ENCODE data around the gene CRTC2.

DNA sequence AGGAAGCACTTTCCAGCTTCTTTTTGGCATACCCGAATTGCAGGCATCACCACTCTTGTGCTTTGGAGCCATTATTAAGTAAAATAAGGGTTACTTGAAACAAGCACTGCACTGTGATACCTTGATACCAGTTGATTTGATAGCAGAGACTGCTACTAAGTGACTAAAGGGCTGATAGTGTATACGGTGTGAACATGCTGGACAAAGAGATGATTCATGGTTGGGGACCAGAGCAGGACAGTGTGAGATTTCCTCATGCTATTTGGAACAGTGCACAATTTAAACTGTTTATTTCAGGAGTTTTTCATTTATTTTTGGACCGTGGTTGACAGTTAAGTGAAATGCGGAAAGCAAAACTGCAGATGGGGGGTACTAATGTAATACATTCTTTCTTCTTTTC, 42.0 kb upstream of the CRTC2 start:
- TF ChIP-seq, protein P1, sequence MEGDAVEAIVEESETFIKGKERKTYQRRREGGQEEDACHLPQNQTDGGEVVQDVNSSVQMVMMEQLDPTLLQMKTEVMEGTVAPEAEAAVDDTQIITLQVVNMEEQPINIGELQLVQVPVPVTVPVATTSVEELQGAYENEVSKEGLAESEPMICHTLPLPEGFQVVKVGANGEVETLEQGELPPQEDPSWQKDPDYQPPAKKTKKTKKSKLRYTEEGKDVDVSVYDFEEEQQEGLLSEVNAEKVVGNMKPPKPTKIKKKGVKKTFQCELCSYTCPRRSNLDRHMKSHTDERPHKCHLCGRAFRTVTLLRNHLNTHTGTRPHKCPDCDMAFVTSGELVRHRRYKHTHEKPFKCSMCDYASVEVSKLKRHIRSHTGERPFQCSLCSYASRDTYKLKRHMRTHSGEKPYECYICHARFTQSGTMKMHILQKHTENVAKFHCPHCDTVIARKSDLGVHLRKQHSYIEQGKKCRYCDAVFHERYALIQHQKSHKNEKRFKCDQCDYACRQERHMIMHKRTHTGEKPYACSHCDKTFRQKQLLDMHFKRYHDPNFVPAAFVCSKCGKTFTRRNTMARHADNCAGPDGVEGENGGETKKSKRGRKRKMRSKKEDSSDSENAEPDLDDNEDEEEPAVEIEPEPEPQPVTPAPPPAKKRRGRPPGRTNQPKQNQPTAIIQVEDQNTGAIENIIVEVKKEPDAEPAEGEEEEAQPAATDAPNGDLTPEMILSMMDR (conservative IDR thresholded peaks at IDR 0.05; ENCODE audit: low read length): no peak
- no peak for TF ChIP-seq EZH2phosphoT487 (IDR thresholded peaks at IDR 0.05; ENCODE audit: borderline replicate concordance)
